LNCAP (cell line): ENCODE measurements around the gene SNRPD2.

Experiments used
- CTCF ChIP-seq: fragments of 450-650 bp; IDR thresholded peaks from 2 replicates; pipeline ENCODE4 v1.5.1; 2017; ENCODE audit warnings: mild to moderate bottlenecking

SNRPD2 gene

GRCh38 chr19:45691516-45692186, at the start of gene SNRPD2:
Gene SNRPD2, minus strand, starts transcription at chr19:45691953. Its CDS starts 65 bp downstream, at chr19:45691888.
- no peak for TF ChIP-seq CTCF

- TF ChIP-seq CTCF = no peak
Measured at GRCh38 chr19:45739498-45740439, 48.0 kb upstream of the SNRPD2 start.

- no peak for TF ChIP-seq CTCF
Measured at GRCh38 chr19:45733160-45733810, 41.5 kb upstream of the SNRPD2 start, which contains the start of gene MEIOSIN. Gene MEIOSIN, plus strand, starts transcription at chr19:45733439. Its CDS starts 1,938 bp downstream, at chr19:45735377.

DNA sequence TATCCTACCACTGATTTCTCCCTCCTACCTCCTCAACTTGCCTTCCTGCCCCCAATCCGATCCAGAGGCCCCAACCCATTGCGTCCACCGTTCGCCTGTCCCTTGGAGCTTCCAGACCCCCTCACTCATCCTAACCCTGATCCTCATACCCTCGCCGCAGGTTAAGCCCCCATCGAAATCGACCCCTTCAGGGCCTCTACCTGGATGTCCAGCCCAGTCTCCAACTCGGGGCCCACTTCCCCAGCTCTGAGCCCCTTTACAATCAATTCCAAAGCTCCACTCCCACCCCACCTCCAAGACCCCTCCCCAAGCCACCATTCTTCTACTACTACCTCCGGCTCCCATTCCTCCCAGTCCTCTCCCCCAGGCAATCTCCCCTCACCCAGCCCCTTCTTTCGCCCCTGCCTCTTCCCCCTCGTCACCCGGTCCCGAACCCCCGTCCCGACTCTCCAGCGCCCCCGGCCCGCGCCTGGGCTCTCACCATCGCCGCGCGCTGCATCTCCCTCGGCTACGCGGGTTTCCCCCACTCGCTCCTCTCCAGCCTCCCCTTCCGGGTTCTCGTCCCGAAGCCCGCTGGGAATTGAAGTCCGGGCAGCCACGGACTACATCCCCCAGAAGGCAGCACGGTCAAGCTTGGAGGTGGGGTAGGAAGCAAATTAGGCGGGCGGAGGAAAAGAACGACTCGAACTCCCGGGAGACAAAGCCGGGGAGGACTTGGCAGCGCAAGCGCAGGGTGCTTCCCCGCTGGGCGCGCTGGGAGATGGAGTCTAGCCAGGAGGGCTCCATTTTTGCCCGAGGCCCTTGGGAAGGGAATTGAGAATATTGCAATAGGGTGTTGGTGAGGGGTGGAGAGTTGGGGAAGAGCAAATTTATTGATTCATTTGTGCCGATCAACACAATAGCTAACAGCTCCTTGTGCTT, 38.9 kb upstream of the SNRPD2 start, which contains the start of gene FBXO46:
Gene FBXO46 (minus strand): TSS at position 529 of the 921 bp plus-strand sequence. CDS start 17,401 bp downstream, outside the sequence.
- no peak for TF ChIP-seq CTCF

DNA sequence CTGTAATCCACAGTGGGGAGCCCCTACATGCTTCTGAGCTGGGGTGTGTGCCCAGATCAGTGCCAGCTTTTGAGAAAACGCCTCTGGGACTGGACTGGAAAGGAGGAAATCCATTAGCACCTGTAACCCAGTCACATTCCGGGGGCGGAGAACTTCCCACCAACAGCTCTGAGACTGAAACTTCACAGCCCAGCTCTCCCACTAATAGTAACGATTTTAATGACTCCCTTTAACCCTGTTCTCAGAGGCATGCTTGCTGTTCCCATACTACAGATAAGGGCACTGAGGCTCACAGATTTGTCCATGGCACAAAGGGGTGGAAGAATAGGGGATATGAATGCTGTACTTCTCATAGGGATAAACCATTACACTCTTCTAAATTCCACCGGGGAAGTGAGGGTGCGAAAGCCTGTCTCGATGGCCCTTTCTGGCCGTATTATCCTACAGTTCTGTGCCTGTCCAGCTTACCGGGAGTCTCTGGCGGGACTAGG, 38.1 kb upstream of the SNRPD2 start:
- no peak for TF ChIP-seq CTCF

DNA sequence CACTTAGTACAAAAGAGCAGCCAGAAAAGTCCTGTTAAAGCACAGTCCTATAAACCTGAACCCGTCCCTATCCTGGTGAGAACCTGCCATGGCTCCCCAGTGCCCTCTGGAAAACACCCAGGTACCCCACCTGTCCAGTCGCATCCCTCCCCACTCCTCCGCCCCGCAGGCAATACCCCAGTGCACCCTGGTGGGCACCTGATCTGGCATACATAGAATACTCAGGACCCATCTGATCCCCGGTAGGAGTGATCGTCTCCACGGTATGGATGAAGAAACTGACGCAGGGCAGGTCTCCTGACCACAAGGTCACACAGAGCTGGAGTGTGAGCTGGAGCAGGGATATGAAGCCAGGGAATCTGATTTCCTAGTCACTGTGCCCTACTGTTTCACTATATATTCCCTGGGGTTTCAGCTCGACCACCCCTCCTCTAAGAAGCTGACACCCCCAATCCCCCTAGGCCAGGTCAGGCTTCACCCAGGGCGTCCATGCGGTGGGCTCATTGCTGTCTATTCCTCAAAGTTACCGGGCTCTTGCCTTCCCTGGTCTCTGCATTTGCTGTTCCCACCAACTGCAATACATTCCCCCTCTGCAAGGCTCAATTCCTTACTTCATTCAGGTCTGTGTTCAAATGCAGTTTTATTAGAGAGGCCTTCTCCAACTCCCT, 26.4 kb upstream of the SNRPD2 start:
- TF ChIP-seq CTCF = no peak
